Neural cell (in vitro differentiated cells): Measurements from ENCODE around the gene EFHD1. TPM values are rescaled to one million over a fixed set of nuclear protein-coding genes. Genes with fewer than 3 reads are reported as not detected.

Source experiments
- H2AFZ ChIP-seq: fragments of 200-600, 300-800 bp; sonication (generic), shearing (Covaris generic); 2 replicates; pipeline ENCODE4 v1.6.0; 2014; ENCODE audit warnings: low read depth, mild to moderate bottlenecking, antibody characterized with exemption, low read length, moderate library complexity
- H3F3A ChIP-seq: fragments of 200-600 bp; shearing (Covaris generic); 2 replicates; pipeline ENCODE4 v1.6.1; 2016; ENCODE audit warnings: mild to moderate bottlenecking, moderate library complexity, mixed read lengths, antibody characterized with exemption, low read length; ENCODE audit not compliant: insufficient read depth, poor library complexity, severe bottlenecking
- H3K27ac ChIP-seq: fragments of 200-600, 300-800 bp; sonication (generic), shearing (Covaris generic); 2 replicates; pipeline ENCODE4 v1.5.1; 2014; ENCODE audit warnings: mild to moderate bottlenecking, low read length, moderate library complexity
- H3K27me3 ChIP-seq: fragments of 300-800, 200-600 bp; sonication (generic), shearing (Covaris generic); 2 replicates; pipeline ENCODE4 v1.6.0; 2014; ENCODE audit warnings: mild to moderate bottlenecking, low read depth, low read length, moderate library complexity; ENCODE audit not compliant: insufficient read depth
- H3K36me3 ChIP-seq: fragments of 300-800, 200-600 bp; sonication (generic), shearing (Covaris generic); 2 replicates; pipeline ENCODE4 v1.5.1; 2014; ENCODE audit warnings: mild to moderate bottlenecking, antibody characterized with exemption, low read length, moderate library complexity; ENCODE audit not compliant: insufficient read depth
- H3K4me2 ChIP-seq: fragments of 300-800, 200-600 bp; sonication (generic), shearing (Covaris generic); 2 replicates; pipeline ENCODE4 v1.6.0; 2014; ENCODE audit warnings: mild to moderate bottlenecking, low read length
- H3K4me3 ChIP-seq: fragments of 300-800, 200-600 bp; sonication (generic), shearing (Covaris generic); 2 replicates; pipeline ENCODE4 v1.5.1; 2014; ENCODE audit warnings: mild to moderate bottlenecking, low read length, moderate library complexity
- H3K79me2 ChIP-seq: fragments of 200-600 bp; shearing (Covaris generic); replicated peaks from 2 replicates; pipeline ENCODE4 v1.6.0; 2014; ENCODE audit warnings: mild to moderate bottlenecking, low read length, moderate library complexity; ENCODE audit not compliant: insufficient read depth
- H3K9ac ChIP-seq: fragments of 300-800, 200-600 bp; sonication (generic), shearing (Covaris generic); 2 replicates; pipeline ENCODE4 v1.6.1; 2016; ENCODE audit warnings: mild to moderate bottlenecking, low read length, mixed read lengths
- H3K9me2 ChIP-seq: fragments of 200-600 bp; shearing (Covaris generic); 2 replicates; pipeline ENCODE4 v1.6.1; 2016; ENCODE audit warnings: mild to moderate bottlenecking, low read length, mixed read lengths; ENCODE audit not compliant: insufficient read depth
- H3K9me3 ChIP-seq: fragments of 200-600, 300-800 bp; sonication (generic), shearing (Covaris generic); 2 replicates; pipeline ENCODE4 v1.6.1; 2016; ENCODE audit warnings: mild to moderate bottlenecking, mixed run types, low read length, moderate library complexity, mixed read lengths
- H4K20me1 ChIP-seq: fragments of 200-600 bp; shearing (Covaris generic); 2 replicates; pipeline ENCODE4 v1.6.1; 2016; ENCODE audit warnings: mild to moderate bottlenecking, mixed run types; ENCODE audit not compliant: insufficient read depth
- CTCF ChIP-seq: fragments of 450-650 bp; IDR thresholded peaks from 2 replicates; pipeline ENCODE4 v1.5.1; 2014; ENCODE audit warnings: antibody characterized with exemption, mild to moderate bottlenecking, moderate library complexity; ENCODE audit not compliant: poor library complexity, severe bottlenecking
- EP300 ChIP-seq: fragments of 450-650 bp; conservative IDR thresholded peaks from 2 replicates; pipeline ENCODE4 v1.6.1; 2014; ENCODE audit warnings: antibody characterized with exemption, mild to moderate bottlenecking, moderate library complexity; ENCODE audit not compliant: poor library complexity, severe bottlenecking
- EZH2 ChIP-seq: fragments of 200-600, 300-800 bp; shearing (Covaris generic), sonication (generic); IDR thresholded peaks from 2 replicates; pipeline ENCODE4 v1.6.1; 2014; ENCODE audit warnings: antibody characterized with exemption, low read length, borderline replicate concordance, mild to moderate bottlenecking; ENCODE audit not compliant: insufficient read depth, poor library complexity, severe bottlenecking
- POLR2AphosphoS5 ChIP-seq: IDR thresholded peaks from 2 replicates; pipeline ENCODE4 v1.6.1; 2012
- RAD21 ChIP-seq: fragments of 450-650 bp; conservative IDR thresholded peaks from 2 replicates; pipeline ENCODE4 v1.6.1; 2014; ENCODE audit warnings: antibody characterized with exemption, mild to moderate bottlenecking, moderate library complexity
- REST ChIP-seq: IDR thresholded peaks from 2 replicates; pipeline ENCODE4 v1.6.1; 2012; ENCODE audit warnings: borderline replicate concordance
- SMC3 ChIP-seq: fragments of 450-650 bp; conservative IDR thresholded peaks from 2 replicates; pipeline ENCODE4 v1.6.1; 2014; ENCODE audit warnings: antibody characterized with exemption, mild to moderate bottlenecking, moderate library complexity; ENCODE audit not compliant: poor library complexity
- TAF1 ChIP-seq: IDR thresholded peaks from 2 replicates; pipeline ENCODE4 v1.6.1; 2012; ENCODE audit warnings: low read depth
- polyA plus RNA-seq: library from polyadenylated mRNA; depleted of rRNA; stranded (reverse); fragments of >200 nt; gene quantifications from 2 replicates; pipeline ENCODE4 v1.2.3, GENCODE V29; 2014

Gene EFHD1
- polyA plus RNA-seq, 1 donor from 2014 or later: not detected

GRCh38 chr2:232643147-232643425 is 9.7 kb downstream of the EFHD1 start:
- H3K9ac ChIP-seq: no peak overlapping the region
- no peaks in the 10 kb centered on the region for H3K27me3 ChIP-seq
- TF ChIP-seq SMC3: no peak
- H3K27ac ChIP-seq: no peak overlapping the region
- H3K4me2 ChIP-seq: no peak overlapping the region
- no peaks in the 10 kb centered on the region for H3F3A ChIP-seq
- H3K36me3 ChIP-seq: no peaks in the 10 kb centered on the region
- H4K20me1 ChIP-seq: no peaks in the 10 kb centered on the region
- no peaks in the 10 kb centered on the region for H3K9me3 ChIP-seq
- no peaks in the 10 kb centered on the region for H3K9me2 ChIP-seq
- H3K4me3 ChIP-seq: no peak overlapping the region
- H2AFZ ChIP-seq: no peak overlapping the region
- H3K79me2 ChIP-seq: no peaks in the 10 kb centered on the region

- Histone ChIP-seq H3K36me3 (no peaks in the 10 kb centered on the region), H3K27me3 (no peaks in the 10 kb centered on the region), H4K20me1 (no peaks in the 10 kb centered on the region), H3K4me2 (no peak overlapping the region), H3K4me3 (no peak overlapping the region), H3F3A (no peaks in the 10 kb centered on the region), H3K9me2 (no peaks in the 10 kb centered on the region), H3K79me2 (no peaks in the 10 kb centered on the region), H3K9me3 (no peaks in the 10 kb centered on the region), H3K9ac (no peak overlapping the region), H3K27ac (no peak overlapping the region), H2AFZ (no peak overlapping the region)
- TF ChIP-seq EZH2 (no peak), EP300 (no peak)
Measured at GRCh38 chr2:232643813-232644347, 10.5 kb downstream of the EFHD1 start.

GRCh38 chr2:232645061-232645460 is 11.7 kb downstream of the EFHD1 start:
- no peak overlapping the region for H3K4me2 ChIP-seq
- no peaks in the 10 kb centered on the region for H4K20me1 ChIP-seq
- H3K79me2 ChIP-seq: no peaks in the 10 kb centered on the region
- H3F3A ChIP-seq: no peaks in the 10 kb centered on the region
- no peaks in the 10 kb centered on the region for H3K9me3 ChIP-seq
- TF ChIP-seq RAD21 (no peak), CTCF (no peak), TAF1 (no peak), EP300 (no peak), REST (no peak), SMC3 (no peak), POLR2AphosphoS5 (no peak)
- no peak overlapping the region for H3K4me3 ChIP-seq
- H3K9me2 ChIP-seq: no peaks in the 10 kb centered on the region
- no peaks in the 10 kb centered on the region for H3K36me3 ChIP-seq
- no peak overlapping the region for H3K9ac ChIP-seq
- no peak overlapping the region for H3K27ac ChIP-seq
- no peaks in the 10 kb centered on the region for H3K27me3 ChIP-seq
- H2AFZ ChIP-seq: no peak overlapping the region
